HG03378 (cell line): ENCODE results near the gene COPB1.

Experiments used
- ATAC-seq: cut with Tn5 transposase; IDR thresholded peaks from one replicate; pipeline ENCODE4 v1.9.1; 2021; ENCODE audit warnings: mild to moderate bottlenecking, moderate library complexity; ENCODE audit not compliant: unreplicated experiment

Gene COPB1

GRCh38 chr11:14506532-14506931 lies 6.9 kb upstream of the COPB1 start:
- no peak for ATAC-seq

- no peak for ATAC-seq
Observed at GRCh38 chr11:14503023-14503422, 3.4 kb upstream of the COPB1 start.

GRCh38 chr11:14502039-14502438 lies 2.4 kb upstream of the COPB1 start:
- no peak for ATAC-seq

- ATAC-seq, result peak; percentile 62
Observed at GRCh38 chr11:14500181-14500651, 605 bp upstream of the COPB1 start.

- no peak for ATAC-seq
Observed at GRCh38 chr11:14499178-14499559, 442 bp downstream of the COPB1 start.

- ATAC-seq, result no peak
Observed at GRCh38 chr11:14480716-14481115, 18.9 kb downstream of the COPB1 start.

GRCh38 chr11:14471127-14471526 lies 28.5 kb downstream of the COPB1 start:
- no peak for ATAC-seq

GRCh38 chr11:14463623-14464022 lies 36.0 kb downstream of the COPB1 start:
- no peak for ATAC-seq

- no peak for ATAC-seq
Observed at GRCh38 chr11:14460147-14460546, 39.5 kb downstream of the COPB1 start.

- no peak for ATAC-seq
Observed at GRCh38 chr11:14458377-14458776, 41.2 kb downstream of the COPB1 start.

- ATAC-seq, result no peak
Observed at GRCh38 chr11:14455648-14456430, 43.8 kb downstream of the COPB1 start.

GRCh38 chr11:14454861-14455632 lies 44.6 kb downstream of the COPB1 start:
- no peak for ATAC-seq

GRCh38 chr11:14451825-14452224 lies 47.8 kb downstream of the COPB1 start:
- ATAC-seq, result peak; percentile 55

GRCh38 chr11:14449302-14449714 lies 50.3 kb downstream of the COPB1 start:
- ATAC-seq, result no peak

- ATAC-seq, result no peak
Observed at GRCh38 chr11:14448240-14448639, 51.4 kb downstream of the COPB1 start.

GRCh38 chr11:14446701-14447169 lies 52.9 kb downstream of the COPB1 start:
- no peak for ATAC-seq

- ATAC-seq, result no peak
Observed at GRCh38 chr11:14445542-14446530, 53.8 kb downstream of the COPB1 start.

GRCh38 chr11:14444441-14445189 lies 55.0 kb downstream of the COPB1 start:
- ATAC-seq, result no peak

- no peak for ATAC-seq
Observed at GRCh38 chr11:14443638-14444037, 56.0 kb downstream of the COPB1 start.
